Activated naive CD4-positive, alpha-beta T cell treated with anti-CD3 and anti-CD28 coated beads, Interleukin-2, amount 50 U/mL, for 72 hours (primary cell): ENCODE measurements around the gene ATP6V1F. TPM values are rescaled to one million over a fixed set of nuclear protein-coding genes. Genes with fewer than 3 reads are reported as not detected.

Source experiments
- ATAC-seq, 2 donors: fragments of 150-1000 bp; cut with Tn5 transposase; 2 replicates each; pipeline ENCODE4 v1.10.0; 2021; ENCODE audit warnings: mild to moderate bottlenecking in 2 of 2, moderate library complexity in 2 of 2
- DNase-seq, 2 donors: peaks; one replicate each; pipeline ENCODE4 v3.0.0; 2021 to 2022; ENCODE audit warnings: low spot score in 2 of 2
- H3K27ac Mint-ChIP-seq, 2 donors: one replicate each; pipeline ENCODE4 v1.8.0; 2022; ENCODE audit warnings: mild to moderate bottlenecking in 2 of 2, mixed read lengths in 2 of 2
- H3K36me3 Mint-ChIP-seq, 2 donors: one replicate each; pipeline ENCODE4 v1.8.0; 2022; ENCODE audit warnings: mixed read lengths in 2 of 2
- H3K9me3 Mint-ChIP-seq, 2 donors: one replicate each; pipeline ENCODE4 v1.8.0; 2022; ENCODE audit warnings: mixed read lengths in 2 of 2
- total RNA-seq, 2 donors: library from RNA; stranded (reverse); gene quantifications; one replicate each; pipeline ENCODE4 v1.2.3, GENCODE V29; 2022

The ATP6V1F gene
- total RNA-seq, 2 donors from 2014 or later, result 104 to 113 TPM

DNA sequence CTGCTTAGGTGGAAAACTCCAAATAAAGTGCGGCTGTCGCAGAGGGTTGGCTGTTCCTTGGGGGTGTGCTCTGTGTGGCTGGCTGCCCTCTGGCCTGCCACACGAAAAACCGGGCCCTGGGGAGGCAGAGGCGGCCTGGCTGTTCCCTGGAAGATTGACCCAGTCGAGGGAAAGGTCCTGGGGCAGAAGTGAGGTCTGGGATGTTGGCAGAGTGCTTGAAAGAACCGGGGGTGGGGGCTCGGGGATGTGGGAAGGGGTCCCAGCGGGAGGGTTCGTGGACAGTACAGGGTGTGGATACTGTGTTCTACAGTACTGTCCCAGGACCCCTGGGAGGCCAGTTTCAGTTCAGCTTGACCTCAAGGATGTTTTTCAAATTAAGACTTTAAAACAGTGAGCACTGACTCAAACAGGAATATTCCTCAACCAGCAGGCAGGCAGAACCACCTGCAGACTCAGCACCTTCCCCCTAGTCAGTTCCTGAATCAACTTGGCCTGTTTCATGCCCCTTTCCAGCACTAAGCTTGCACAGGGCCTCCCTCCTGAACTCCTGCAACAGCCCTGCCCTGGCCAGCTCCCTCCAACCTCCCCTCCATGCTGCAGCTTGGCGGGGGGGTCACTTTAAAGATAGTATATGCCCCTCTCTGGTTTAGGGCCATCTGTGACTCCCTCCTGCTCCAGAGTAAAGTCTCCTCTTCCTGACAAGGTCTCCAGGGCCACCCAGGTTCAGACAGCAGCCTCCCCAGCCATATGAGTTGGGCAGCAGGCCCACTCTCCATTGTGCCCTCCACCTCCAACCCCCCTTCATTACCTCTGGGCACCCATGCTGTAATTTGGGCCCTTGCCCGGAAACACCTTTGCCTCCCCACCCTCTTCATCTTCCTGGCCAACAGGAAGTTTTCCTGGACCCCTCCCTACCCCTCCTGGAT lies 3.2 kb upstream of the ATP6V1F start:
- H3K27ac Mint-ChIP-seq, result no peak overlapping the region
- H3K36me3 Mint-ChIP-seq, result peaks cover 6 to 12% of the 10 kb centered on the region in 2 donors
- no peak for ATAC-seq
- no peak for DNase-seq
- H3K9me3 Mint-ChIP-seq, result no peaks in the 10 kb centered on the region

DNA sequence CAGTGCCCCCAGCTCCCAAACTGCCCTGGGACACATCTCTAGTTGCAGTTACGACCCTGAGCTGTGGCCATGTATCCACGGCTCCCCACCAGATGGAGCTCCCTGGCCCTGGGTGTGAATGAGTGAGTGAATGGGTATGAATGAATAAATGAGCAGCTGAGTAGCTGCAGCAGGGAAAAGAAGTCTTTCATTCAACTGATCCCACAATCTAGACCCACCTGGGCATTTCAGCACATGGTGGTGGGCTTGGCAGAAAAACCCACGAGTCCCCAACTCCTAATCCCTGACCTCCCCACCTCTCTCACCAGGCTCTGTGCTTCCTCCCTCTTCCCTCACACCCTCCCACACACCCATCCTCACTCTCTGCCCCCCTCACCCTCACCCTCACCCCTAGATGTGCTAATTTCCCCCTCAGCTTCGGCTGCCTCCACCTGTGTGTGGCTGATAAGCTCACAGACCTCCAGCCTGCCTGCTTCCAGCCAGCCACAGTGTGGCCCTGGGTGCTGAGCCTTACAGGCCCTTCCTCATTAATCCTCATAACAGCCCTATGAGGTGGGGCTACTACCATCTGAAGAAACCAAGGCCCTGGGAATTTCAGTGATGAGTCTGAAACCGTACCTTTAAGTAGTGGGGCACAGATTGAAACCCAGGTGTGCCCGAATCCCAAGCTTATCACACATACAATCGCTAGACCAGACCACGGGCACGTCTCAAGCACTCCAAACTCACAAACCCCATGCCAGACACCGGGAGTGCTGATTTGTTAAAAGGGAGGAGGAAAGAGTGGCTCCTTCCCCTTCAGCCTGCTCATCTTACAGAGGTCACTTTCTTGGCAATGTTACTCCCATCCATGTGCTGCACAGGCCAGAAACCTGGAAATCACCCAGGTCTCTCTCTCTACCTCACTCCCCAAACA lies 2.2 kb upstream of the ATP6V1F start:
- Mint-ChIP-seq H3K9me3 (no peaks in the 10 kb centered on the region), H3K36me3 (peaks cover 7 to 16% of the 10 kb centered on the region in 2 donors), H3K27ac (no peak overlapping the region)
- DNase-seq, result no peak
- no peak for ATAC-seq

DNA sequence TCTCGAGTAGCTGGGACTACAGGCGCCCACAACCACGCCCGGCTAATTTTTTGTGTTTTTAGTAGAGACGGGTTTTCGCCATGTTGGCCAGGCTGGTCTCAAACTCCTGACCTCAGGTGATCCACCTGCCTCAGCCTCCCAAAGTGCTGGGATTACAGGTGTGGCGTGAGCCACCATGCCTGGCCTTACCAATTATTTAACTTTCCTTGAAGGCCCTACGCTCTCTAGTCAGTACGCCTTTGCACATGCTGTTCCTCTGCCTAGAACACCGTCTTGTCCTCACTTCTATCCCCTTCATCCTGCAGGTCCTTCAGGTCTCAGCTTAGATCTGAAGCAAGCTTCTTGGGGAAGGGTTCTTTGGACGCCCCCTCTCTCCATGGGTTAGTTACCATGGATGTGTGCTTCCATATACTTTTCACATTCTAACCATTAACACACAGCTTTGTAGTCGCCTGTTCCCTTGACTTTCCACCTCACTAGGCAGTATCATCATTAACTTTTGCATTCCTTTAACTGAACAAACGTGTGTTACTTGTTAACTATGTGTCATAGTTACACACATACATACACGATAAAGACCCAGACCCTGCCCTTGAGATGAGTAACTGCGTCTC lies 592 bp upstream of the ATP6V1F start:
- ATAC-seq (no peak), DNase-seq (no peak)
- Mint-ChIP-seq H3K9me3 (no peaks in the 10 kb centered on the region), H3K36me3 (peaks cover 12 to 18% of the 10 kb centered on the region in 2 donors), H3K27ac (peak overlapping the region; percentile 88 to 99)

DNA sequence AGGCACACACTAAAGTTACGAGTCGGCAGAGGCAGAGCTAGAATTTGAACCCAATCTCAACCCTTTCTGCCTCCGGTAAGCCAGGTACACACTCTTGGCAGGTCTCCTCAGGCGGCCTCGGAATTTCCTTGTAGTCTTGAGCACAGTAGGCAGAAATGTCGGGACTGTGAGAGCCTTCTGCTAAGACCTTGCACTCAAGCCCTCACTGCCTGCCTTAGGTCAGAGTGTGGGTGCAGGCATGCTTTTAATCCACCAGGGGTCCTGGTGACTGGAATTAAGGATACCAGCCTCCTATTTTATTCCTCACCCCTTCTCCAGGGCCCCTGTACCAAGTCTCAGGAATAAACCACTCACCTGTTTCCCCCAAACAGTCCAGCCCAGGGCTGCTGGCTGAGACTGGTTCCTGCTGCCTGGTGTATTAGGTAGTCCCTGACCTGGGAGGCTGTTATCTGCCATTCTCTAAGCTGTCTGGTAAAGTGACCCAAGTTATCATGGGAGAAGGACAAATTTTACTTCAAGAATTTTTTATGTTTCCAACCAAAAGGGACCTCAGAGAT lies 855 bp downstream of the ATP6V1F start:
- Mint-ChIP-seq H3K9me3 (no peaks in the 10 kb centered on the region), H3K36me3 (peaks cover 12 to 18% of the 10 kb centered on the region in 2 donors), H3K27ac (peak overlapping the region; percentile 88 to 99)
- DNase-seq (peak in 1 of 2 donors; percentile 55), ATAC-seq (peak; percentile 30 to 53)

DNA sequence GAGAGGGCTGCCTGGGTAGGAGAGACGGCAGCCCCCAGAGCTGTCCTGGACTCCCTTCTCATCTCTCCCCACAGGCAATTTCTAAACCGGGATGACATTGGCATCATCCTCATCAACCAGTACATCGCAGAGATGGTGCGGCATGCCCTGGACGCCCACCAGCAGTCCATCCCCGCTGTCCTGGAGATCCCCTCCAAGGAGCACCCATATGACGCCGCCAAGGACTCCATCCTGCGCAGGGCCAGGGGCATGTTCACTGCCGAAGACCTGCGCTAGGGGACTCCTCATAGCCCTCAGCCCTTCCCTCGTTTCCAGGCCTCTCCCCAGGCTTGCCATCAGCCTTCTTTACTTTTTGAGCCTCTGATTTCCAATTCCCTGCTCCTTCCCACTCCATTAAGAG lies 2.6 kb downstream of the ATP6V1F start:
- peaks cover 12 to 18% of the 10 kb centered on the region in 2 donors for H3K36me3 Mint-ChIP-seq
- ATAC-seq, result no peak
- H3K9me3 Mint-ChIP-seq, result no peaks in the 10 kb centered on the region
- no peak overlapping the region for H3K27ac Mint-ChIP-seq
- no peak for DNase-seq

DNA sequence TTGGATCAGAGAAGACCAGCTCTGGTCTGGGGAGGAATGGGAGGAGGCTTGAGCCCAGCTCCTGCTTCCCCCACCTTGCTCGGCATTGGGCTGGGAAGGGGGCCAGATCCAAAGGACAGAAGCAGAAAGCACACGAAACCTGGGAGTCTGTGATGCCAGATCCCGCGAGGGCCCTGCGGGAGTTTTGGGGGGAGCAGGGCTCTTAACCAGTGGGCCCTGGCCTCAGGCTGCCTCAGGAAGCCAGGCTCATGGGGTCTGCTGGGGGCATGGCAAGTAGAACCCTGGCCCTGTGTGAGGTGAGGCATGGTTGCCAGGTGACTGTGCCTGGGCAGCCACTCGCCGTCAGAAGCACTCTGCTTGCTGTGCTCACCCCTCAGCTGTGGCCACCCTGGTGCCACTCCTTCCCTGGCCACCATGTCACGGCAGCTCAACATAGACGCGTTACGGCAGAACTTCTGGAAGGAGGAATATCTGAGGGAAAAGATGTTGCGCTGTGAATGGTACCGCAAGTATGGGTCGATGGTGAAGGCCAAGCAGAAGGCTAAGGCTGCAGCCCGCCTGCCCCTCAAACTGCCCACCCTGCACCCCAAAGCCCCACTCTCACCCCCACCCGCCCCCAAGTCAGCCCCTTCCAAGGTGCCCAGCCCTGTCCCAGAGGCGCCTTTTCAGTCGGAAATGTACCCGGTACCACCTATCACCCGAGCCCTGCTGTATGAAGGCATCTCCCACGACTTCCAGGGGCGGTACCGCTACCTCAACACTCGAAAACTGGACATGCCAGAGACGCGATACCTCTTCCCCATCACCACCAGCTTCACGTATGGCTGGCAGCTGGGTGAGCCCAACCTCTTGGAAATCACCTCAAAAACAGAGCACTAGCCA lies 3.6 kb downstream of the ATP6V1F start:
- no peaks in the 10 kb centered on the region for H3K9me3 Mint-ChIP-seq

DNA sequence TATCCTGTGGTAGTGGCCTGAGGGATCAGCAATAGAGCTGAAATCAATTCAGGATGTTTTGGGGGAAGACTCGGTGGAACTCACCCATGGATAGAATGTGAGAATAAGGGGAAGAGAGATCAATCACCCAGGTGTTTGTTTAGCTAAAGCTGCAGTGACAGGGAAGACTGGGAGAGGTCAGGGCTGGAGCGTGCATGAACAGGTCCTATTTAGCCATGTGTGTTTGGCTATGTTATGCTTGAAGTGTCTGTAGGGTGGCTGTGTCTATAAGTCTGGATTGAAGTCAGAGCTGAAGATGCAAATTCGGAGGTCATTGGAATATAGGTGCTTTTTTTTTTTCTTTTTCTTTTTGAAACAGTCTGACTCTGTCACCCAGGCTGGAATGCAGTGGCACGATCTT lies 4.6 kb downstream of the ATP6V1F start:
- no peak overlapping the region for H3K27ac Mint-ChIP-seq
- no peak for ATAC-seq

More for the DNA sequence above, 3.6 kb downstream of the ATP6V1F start:
- no peak for ATAC-seq
- no peak for DNase-seq
- peaks cover 12 to 18% of the 10 kb centered on the region in 2 donors for H3K36me3 Mint-ChIP-seq
- H3K27ac Mint-ChIP-seq, result no peak overlapping the region

DNA sequence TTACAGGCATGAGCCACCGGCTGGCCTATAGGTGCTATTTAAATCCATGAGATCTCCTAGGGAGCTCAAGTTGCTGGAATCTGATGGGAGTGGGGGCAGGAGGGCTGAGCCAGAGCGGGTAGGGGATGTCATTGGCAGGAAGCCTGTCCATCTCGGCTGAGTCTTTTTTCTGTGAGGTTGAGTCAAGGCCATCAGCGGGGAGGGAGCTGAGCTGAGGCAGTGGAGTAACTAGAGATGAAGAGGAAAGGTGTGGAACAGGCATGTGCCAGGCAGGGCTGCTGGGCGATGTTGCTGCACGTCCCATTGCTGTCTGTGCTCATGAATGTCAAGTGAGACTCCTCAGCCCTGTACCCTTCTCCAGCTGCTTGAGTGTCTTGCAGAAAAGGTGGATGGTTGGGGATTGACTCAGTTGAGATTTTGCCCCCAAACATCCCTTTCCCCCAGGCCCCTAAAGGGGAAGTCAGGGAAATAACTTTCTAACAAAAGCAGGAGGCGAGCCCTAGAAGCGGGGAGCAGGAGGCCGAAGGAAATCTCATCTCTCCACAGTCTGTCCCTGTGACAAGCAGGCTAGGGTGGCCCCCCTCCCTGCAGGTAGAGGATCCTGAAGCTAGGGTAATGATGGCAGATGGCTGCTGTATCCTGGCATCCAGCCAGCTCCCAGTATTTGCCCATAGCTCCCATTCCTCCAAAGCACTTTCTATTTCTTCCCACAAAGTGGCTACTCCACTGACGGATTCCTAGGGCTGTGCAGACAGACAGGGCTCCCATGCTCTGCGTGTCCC lies 5.4 kb downstream of the ATP6V1F start:
- peaks cover 7 to 8% of the 10 kb centered on the region in 2 donors for H3K36me3 Mint-ChIP-seq
- H3K27ac Mint-ChIP-seq, result no peak overlapping the region
- ATAC-seq (no peak), DNase-seq (no peak)
- no peaks in the 10 kb centered on the region for H3K9me3 Mint-ChIP-seq

More for the DNA sequence above, 4.6 kb downstream of the ATP6V1F start:
- peaks cover 12 to 16% of the 10 kb centered on the region in 2 donors for H3K36me3 Mint-ChIP-seq
- no peaks in the 10 kb centered on the region for H3K9me3 Mint-ChIP-seq
- DNase-seq, result no peak

DNA sequence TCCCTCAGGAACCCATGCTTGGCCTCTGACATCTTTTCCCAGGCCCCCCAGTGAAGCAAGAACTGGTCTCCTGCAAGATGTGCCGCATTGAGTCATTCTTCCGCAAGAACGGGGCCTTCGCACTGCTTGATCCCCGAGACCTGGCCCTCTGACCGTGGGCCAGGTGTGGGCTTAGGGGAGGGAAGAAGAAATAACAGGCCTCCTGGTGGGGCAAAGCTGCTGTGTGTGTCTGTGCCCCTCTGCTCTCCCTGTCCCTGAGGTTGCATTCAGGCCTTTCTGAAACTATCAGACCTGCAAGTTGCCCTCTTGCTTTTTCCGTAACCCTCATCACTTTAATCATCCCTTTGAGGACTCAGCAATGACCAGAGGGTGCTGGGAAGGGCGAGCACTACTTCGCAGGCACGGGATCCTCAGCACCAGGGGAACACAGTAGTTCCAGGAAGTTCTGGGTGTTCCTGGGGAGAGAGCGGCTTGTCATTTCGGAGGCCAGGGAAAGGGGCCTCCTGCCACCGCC lies 6.0 kb downstream of the ATP6V1F start:
- no peak for DNase-seq
- H3K27ac Mint-ChIP-seq, result no peak overlapping the region
- peaks cover 6 to 7% of the 10 kb centered on the region in 2 donors for H3K36me3 Mint-ChIP-seq
- no peaks in the 10 kb centered on the region for H3K9me3 Mint-ChIP-seq
- ATAC-seq, result peak in 1 of 2 donors; percentile 4

DNA sequence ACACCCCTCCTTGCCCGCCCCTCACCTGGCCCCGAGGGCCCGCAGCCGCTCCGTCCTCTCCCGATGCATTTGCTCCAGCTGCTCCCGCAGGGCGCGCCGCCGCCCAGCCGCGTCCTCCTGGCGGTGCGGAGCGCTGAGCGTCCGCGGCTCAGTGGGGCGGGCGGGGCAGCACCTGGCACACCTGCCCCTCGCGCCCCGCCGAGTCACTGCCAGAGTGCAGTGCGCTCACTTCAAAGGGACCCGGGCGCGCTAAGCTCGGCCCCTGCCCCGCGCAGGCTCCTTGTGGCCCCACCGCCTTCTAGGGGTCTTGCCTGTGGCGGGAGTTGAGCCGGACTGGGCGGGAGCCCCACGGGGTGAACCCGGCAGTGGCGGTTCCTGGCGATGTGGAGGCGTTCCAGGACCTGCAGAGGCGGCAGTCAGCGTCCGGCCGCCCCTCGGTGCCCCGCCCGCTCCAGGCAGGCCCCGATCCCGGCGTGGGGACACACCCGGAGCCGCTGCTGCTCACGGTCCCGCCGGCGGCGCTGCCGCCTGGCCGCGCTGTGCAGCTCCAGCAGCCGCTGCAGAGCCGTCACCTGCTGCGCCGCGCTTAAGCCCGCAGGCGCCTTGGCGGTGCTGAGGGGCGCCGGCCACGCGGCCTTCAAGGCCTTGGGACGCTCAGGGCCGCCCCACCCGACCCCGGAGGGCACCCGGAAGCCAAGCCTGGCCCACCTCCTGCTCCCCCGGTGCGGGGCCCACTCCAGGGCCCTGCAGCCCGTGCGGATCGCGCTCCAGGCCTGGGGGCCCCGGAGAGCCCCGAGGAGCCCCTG lies 6.7 kb downstream of the ATP6V1F start:
- Mint-ChIP-seq H3K9me3 (no peaks in the 10 kb centered on the region), H3K36me3 (peaks cover 6 to 7% of the 10 kb centered on the region in 2 donors), H3K27ac (no peak overlapping the region)
- ATAC-seq, result peak; percentile 85 to 89
- DNase-seq, result peak in 1 of 2 donors; percentile 52

DNA sequence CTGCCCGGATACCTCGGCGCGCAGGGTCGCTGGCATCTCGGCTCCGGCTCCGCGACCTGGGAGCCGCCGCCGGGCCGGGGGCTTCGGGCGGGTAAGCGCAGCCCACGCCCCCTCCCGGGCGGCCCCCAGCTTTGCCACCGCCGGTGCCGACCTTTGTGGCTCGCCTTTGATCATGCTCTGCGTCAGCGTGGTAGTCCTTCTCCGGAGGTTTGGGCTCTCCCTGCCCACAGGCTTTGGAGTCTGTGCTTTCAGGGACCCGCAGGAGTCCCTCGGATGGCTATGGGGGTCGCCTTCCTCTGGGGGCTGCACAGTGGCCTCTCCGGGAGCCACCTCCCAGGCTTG lies 7.3 kb downstream of the ATP6V1F start:
- H3K27ac Mint-ChIP-seq, result no peak overlapping the region
- DNase-seq (no peak), ATAC-seq (peak; percentile 43 to 56)

DNA sequence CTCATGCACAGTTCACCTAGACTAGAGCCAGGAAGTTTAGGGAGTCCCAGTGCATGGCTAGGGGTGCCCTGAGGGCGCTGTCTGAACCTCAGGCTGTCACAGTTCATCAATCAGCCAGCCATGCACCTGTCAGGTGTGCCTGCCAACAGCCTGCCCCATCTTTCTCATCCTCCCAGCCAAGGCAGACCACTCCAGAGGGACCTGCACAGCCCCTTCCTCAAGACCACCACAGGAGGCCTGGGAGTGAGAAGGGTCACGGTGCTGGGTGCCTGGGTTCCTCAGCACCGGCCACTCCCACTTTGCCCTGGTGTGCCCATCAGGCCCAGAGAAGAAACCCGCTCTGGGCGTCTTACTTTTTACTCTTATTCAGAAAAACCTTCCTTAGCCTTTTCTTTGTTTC lies 8.4 kb downstream of the ATP6V1F start:
- Mint-ChIP-seq H3K9me3 (no peaks in the 10 kb centered on the region), H3K36me3 (no peaks in the 10 kb centered on the region), H3K27ac (no peak overlapping the region)
- ATAC-seq, result no peak
- DNase-seq, result no peak

More for the DNA sequence above, 7.3 kb downstream of the ATP6V1F start:
- Mint-ChIP-seq H3K9me3 (no peaks in the 10 kb centered on the region), H3K36me3 (peaks cover 6 to 7% of the 10 kb centered on the region in 2 donors)

DNA sequence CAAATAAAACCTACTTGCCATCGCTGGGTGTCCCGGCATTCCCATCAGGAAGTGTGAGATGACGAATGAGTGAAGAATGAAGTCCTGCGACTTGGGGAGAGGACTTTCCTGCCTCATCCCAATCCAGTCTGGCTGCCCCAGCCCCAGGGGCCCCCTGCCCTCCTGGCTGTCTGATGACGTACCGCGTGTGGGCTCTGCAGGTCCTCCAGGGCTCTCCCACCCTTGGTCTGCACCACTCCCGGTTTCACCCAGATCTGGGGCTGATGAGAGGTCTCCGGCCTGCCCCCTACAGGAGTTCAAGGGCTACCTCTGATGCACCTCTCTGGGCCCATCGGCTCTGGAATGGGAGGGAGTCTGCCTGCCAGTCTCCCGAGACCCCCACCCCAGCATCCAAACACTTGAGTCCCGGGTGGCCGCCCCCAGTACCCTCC lies 9.8 kb downstream of the ATP6V1F start:
- Mint-ChIP-seq H3K27ac (no peak overlapping the region), H3K9me3 (no peaks in the 10 kb centered on the region), H3K36me3 (no peaks in the 10 kb centered on the region)
- ATAC-seq (no peak), DNase-seq (no peak)

DNA sequence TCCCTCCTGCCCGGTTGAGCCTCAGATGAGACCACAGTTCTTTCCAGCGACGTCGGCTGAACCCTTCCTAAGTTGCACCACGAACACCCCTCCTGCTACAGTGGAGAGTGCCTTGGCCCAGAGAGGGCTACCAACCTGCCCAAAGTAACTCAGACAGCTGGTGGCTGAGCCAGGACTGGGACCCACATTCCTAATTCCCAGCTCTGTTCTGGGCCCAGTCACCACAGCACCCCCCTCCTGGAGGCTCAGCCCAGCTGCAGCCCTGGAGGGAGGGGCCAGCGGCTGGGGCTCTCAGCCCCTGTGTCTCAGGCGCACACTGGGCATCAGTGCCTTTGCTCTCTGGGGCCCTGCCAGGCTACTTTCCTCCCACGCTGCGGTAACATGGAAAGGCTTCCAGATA lies 10.6 kb downstream of the ATP6V1F start:
- H3K36me3 Mint-ChIP-seq, result no peaks in the 10 kb centered on the region
- ATAC-seq, result no peak
- no peaks in the 10 kb centered on the region for H3K9me3 Mint-ChIP-seq
- no peak for DNase-seq
- H3K27ac Mint-ChIP-seq, result no peak overlapping the region
